ENCODE measurements around the gene KIF1C.

DNA sequence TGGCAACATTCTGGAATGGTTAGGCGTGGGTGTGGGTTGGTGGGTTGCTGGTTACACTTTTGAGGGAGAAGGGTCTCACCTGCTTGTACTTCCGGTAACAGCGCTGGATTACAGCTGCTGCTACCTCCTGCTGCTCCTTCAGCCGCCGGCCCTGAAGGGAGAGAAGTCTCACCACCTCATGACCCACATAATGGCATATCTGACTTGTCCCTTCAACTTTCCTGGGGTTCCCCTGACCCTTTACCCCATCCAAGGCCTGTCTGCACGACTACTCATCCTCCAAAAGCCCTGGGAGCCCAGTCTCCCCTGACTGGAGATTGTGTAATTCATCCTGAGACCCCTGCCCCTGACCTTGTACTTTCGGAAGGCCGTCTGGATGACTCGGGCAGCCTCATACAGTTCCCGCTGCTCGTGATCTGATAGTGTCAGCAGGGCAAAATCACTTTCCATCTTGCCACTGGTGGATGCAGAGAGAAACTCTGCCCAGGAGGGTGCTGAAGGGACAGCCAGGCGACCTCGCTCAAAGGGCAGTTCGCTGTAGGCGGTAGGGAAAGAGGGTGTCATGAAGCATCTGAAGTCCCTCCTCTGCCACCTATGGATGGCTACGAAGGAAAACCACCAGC lies 28.1 kb upstream of the KIF1C start:
- TF ChIP-seq, protein P1, sequence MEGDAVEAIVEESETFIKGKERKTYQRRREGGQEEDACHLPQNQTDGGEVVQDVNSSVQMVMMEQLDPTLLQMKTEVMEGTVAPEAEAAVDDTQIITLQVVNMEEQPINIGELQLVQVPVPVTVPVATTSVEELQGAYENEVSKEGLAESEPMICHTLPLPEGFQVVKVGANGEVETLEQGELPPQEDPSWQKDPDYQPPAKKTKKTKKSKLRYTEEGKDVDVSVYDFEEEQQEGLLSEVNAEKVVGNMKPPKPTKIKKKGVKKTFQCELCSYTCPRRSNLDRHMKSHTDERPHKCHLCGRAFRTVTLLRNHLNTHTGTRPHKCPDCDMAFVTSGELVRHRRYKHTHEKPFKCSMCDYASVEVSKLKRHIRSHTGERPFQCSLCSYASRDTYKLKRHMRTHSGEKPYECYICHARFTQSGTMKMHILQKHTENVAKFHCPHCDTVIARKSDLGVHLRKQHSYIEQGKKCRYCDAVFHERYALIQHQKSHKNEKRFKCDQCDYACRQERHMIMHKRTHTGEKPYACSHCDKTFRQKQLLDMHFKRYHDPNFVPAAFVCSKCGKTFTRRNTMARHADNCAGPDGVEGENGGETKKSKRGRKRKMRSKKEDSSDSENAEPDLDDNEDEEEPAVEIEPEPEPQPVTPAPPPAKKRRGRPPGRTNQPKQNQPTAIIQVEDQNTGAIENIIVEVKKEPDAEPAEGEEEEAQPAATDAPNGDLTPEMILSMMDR (IDR thresholded peaks at IDR 0.05) = no peak
- no peak for TF ChIP-seq POLR2A (IDR thresholded peaks at IDR 0.05)

All from right lobe of liver (tissue), 4 donors.